PFSK-1 (cell line): Measurements from ENCODE around the gene FABP1.

Source experiments
- POLR2AphosphoS5 ChIP-seq: IDR thresholded peaks from 2 replicates; pipeline ENCODE4 v1.6.1; 2012; ENCODE audit warnings: low read depth, mild to moderate bottlenecking, control low read depth, low read length, moderate library complexity
- SIN3A ChIP-seq: IDR thresholded peaks from 2 replicates; pipeline ENCODE4 v1.6.1; 2012; ENCODE audit warnings: mild to moderate bottlenecking, low read length, moderate library complexity, borderline replicate concordance; ENCODE audit not compliant: insufficient read depth

DNA sequence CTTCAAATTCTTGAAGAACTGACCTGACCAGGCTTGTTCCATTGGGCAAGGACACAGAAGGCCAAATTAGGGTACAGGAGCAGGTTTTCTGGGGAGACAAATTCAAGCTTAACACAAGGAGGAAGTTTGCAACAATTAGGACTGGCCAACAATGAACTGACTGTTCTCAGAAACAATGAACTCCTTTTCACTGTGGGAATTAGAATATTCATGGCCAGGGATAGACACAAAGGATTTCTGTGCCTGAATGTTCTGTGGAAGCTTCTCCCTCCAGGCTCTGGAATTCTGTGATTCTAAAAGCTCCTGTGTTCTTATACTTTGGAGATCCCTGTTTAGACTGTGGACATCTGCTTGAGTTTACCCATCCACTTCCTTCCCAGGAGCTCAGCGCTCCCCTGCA is 45.1 kb downstream of the FABP1 start:
- no peak for TF ChIP-seq POLR2AphosphoS5
- no peak for TF ChIP-seq SIN3A
